ENCODE data around the gene LDHAL6B.

The LDHAL6B gene

GRCh38 chr15:59177317-59177660, 29.4 kb upstream of the LDHAL6B start:
- DNase-seq (ENCODE audit: low read depth): no peak

GRCh38 chr15:59178151-59178695, 28.4 kb upstream of the LDHAL6B start:
- DNase-seq (ENCODE audit: low read depth): no peak

- no peak for DNase-seq (ENCODE audit: low read depth)
Observed at GRCh38 chr15:59179717-59180116, 26.9 kb upstream of the LDHAL6B start.

- no peak for DNase-seq (ENCODE audit: low read depth)
Observed at GRCh38 chr15:59180945-59181600, 25.6 kb upstream of the LDHAL6B start.

- no peak for DNase-seq (ENCODE audit: low read depth)
Observed at GRCh38 chr15:59185725-59186124, 20.9 kb upstream of the LDHAL6B start.

GRCh38 chr15:59186501-59186900, 20.1 kb upstream of the LDHAL6B start:
- no peak for DNase-seq (ENCODE audit: low read depth)

- no peak for DNase-seq (ENCODE audit: low read depth)
Observed at GRCh38 chr15:59189241-59189640, 17.4 kb upstream of the LDHAL6B start.

GRCh38 chr15:59190291-59190690, 16.4 kb upstream of the LDHAL6B start:
- no peak for DNase-seq (ENCODE audit: low read depth)

GRCh38 chr15:59191855-59192237, 14.8 kb upstream of the LDHAL6B start:
- DNase-seq (ENCODE audit: low read depth): no peak

GRCh38 chr15:59194639-59195325, 11.9 kb upstream of the LDHAL6B start:
- no peak for DNase-seq (ENCODE audit: low read depth)

- no peak for DNase-seq (ENCODE audit: low read depth)
Observed at GRCh38 chr15:59196416-59196815, 10.2 kb upstream of the LDHAL6B start.

- no peak for DNase-seq (ENCODE audit: low read depth)
Observed at GRCh38 chr15:59197454-59197853, 9.2 kb upstream of the LDHAL6B start.

- DNase-seq (ENCODE audit: low read depth): no peak
Observed at GRCh38 chr15:59199626-59200465, 6.8 kb upstream of the LDHAL6B start.

- no peak for DNase-seq (ENCODE audit: low read depth)
Observed at GRCh38 chr15:59200560-59200959, 6.1 kb upstream of the LDHAL6B start.

- no peak for DNase-seq (ENCODE audit: low read depth)
Observed at GRCh38 chr15:59203008-59203407, 3.6 kb upstream of the LDHAL6B start.

GRCh38 chr15:59203657-59204056, 3.0 kb upstream of the LDHAL6B start:
- DNase-seq (ENCODE audit: low read depth): no peak

GRCh38 chr15:59205839-59206622, 612 bp upstream of the LDHAL6B start:
- DNase-seq (ENCODE audit: low read depth): no peak

GRCh38 chr15:59208613-59209249, 2.1 kb downstream of the LDHAL6B start:
- DNase-seq (ENCODE audit: low read depth): no peak

- no peak for DNase-seq (ENCODE audit: low read depth)
Observed at GRCh38 chr15:59210186-59210585, 3.5 kb downstream of the LDHAL6B start.

GRCh38 chr15:59216911-59217310, 10.3 kb downstream of the LDHAL6B start:
- no peak for DNase-seq (ENCODE audit: low read depth)

- no peak for DNase-seq (ENCODE audit: low read depth)
Observed at GRCh38 chr15:59217876-59218498, 11.3 kb downstream of the LDHAL6B start.
